ENCODE measurements around the gene FGF12. TPM values are rescaled to one million over a fixed set of nuclear protein-coding genes. Genes with fewer than 3 reads are reported as not detected.
A peak's percentile ranks its signal among the peaks of the same experiment; 100 is the strongest.

FGF12 gene
- total RNA-seq, 1 experiment from 2014 or later = 0.07 TPM

DNA sequence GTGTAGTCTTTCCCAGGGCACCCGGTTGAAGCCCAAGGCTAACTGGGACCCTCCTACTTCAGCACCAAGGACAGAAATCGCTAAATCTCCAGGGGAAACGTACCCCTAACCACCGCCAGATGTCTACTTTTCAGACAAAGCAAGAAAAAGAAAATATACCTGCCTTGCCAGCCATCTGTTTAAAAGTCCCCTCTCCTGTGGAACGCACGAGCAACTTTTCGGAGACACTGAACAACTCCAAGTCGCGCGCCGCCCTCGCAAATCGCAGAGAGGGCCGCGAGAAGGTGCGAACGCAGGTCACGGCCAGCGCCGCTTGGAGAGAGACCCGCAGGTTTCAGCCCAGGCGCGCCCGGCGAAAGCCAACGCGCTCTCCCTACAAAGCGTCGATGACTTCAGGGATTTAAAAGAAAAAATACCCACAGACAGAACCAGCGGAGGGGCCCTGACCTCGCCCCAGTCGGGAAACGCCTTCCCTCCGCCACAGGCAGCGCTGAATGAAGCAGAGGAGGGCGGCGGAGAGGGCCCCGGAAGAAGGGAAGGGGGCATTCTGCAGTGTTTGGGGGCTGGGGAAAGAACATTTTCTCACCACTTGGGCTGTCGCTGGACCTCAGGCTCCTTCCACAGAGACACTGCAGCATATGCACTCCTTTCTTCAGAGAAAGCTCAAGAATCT is 213.1 kb downstream of the FGF12 start:
- no peaks in the 10 kb centered on the region for H3K9me3 ChIP-seq (ENCODE audit: control insufficient read depth in 1 of 2, insufficient read depth in 1 of 2, low read depth in 1 of 2, low read length in 2 of 2)
- no peak overlapping the region for H3K27ac ChIP-seq (ENCODE audit: low read depth, low read length)
- H3K36me3 ChIP-seq (ENCODE audit: control insufficient read depth in 1 of 2, insufficient read depth in 2 of 2, low read length in 2 of 2) = no peaks in the 10 kb centered on the region
- no peaks in the 10 kb centered on the region for H3K9me2 ChIP-seq (ENCODE audit: insufficient read depth)
- ChIA-PET CTCF (no interaction called here), RAD21 (ENCODE audit: low non-redundant PET in 1 of 2, low total read pairs in 2 of 2, uncharacterized antibody in 2 of 2, unreplicated experiment in 2 of 2) (no interaction called here), POLR2A (no interaction called here)
- H2AFZ ChIP-seq (ENCODE audit: low read depth, low read length, poor library complexity, severe bottlenecking) = no peak overlapping the region
- H3K27me3 ChIP-seq (ENCODE audit: insufficient read depth, low read length) = peaks cover 16% of the 10 kb centered on the region; the same call in 1 of the 2 replicates
- H3K9ac ChIP-seq (ENCODE audit: low read length) = no peak overlapping the region
- no peaks in the 10 kb centered on the region for H3K4me1 ChIP-seq (ENCODE audit: control insufficient read depth in 1 of 2, insufficient read depth in 2 of 2, low read length in 2 of 2)
- BruUV-seq (replicated peaks) = no TSS peak
- intact Hi-C loops (cut with micrococcal nuclease) = no loop called here
- no peaks in the 10 kb centered on the region for H3K79me2 ChIP-seq (ENCODE audit: insufficient read depth, low read length)
- ATAC-seq (no peak), DNase-seq (ENCODE audit: low read depth, low spot score) (no peak)
- H3K4me2 ChIP-seq (ENCODE audit: low read length) = no peak overlapping the region
- H4K20me1 ChIP-seq (ENCODE audit: insufficient read depth) = no peaks in the 10 kb centered on the region
- TF ChIP-seq EZH2phosphoT487 (IDR thresholded peaks at IDR 0.05; ENCODE audit: borderline replicate concordance) = no peak
- no peak for TF ChIP-seq ZFX (IDR thresholded peaks at IDR 0.05)
- peak; percentile 38 for TF ChIP-seq REST (IDR thresholded peaks at IDR 0.05; ENCODE audit: low read depth)
- TF ChIP-seq SRF (IDR thresholded peaks at IDR 0.05; ENCODE audit: low read depth) = no peak
- TF ChIP-seq RAD21 (IDR thresholded peaks at IDR 0.05; ENCODE audit: low read depth) = no peak
- TF ChIP-seq, protein P1, sequence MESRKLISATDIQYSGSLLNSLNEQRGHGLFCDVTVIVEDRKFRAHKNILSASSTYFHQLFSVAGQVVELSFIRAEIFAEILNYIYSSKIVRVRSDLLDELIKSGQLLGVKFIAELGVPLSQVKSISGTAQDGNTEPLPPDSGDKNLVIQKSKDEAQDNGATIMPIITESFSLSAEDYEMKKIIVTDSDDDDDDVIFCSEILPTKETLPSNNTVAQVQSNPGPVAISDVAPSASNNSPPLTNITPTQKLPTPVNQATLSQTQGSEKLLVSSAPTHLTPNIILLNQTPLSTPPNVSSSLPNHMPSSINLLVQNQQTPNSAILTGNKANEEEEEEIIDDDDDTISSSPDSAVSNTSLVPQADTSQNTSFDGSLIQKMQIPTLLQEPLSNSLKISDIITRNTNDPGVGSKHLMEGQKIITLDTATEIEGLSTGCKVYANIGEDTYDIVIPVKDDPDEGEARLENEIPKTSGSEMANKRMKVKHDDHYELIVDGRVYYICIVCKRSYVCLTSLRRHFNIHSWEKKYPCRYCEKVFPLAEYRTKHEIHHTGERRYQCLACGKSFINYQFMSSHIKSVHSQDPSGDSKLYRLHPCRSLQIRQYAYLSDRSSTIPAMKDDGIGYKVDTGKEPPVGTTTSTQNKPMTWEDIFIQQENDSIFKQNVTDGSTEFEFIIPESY (IDR thresholded peaks at IDR 0.05; ENCODE audit: extremely low read depth, insufficient replicate concordance, low read length) = no peak
- no peak for TF ChIP-seq EZH2 (IDR thresholded peaks at IDR 0.05)
- H3K4me3 ChIP-seq (replicated peaks in 1 of 2; ENCODE audit: low read depth in 1 of 2, low read length in 2 of 2) = no peak overlapping the region
